ENCODE data around the gene BOD1L2. TPM values are rescaled to one million over a fixed set of nuclear protein-coding genes. Genes with fewer than 3 reads are reported as not detected.

The BOD1L2 gene
- total and polyA plus RNA-seq, 2 donors (not counting 3 experiments of a cell fraction or from before 2014, with no cell fraction given), result not detected

DNA sequence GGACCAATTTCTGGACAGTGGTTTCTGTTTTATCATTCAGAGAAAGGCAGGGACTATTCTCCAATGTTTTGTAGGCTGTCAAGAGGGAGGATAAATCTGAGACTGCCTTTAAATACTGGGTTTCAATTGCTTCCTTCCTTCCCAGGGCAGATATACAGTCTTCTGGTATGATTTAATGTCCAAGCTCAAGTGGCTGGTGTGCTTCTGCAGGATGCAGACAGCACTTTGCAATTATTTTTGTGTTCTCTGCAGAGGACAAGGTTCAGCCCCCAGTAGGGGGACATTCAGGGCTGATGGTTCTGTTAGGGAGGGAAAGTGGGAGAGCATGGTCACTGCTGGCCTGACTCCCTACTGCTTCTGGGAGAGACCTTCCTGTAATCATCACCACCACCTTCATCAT is 4.6 kb upstream of the BOD1L2 start:
- Histone ChIP-seq H3K79me2 (ENCODE audit: control insufficient read depth, insufficient read depth, low read length) (no peaks in the 10 kb centered on the region), H3K9ac (replicated peaks; ENCODE audit: extremely low read depth, insufficient read depth, low read length) (no peak overlapping the region), H4K20me1 (replicated peaks; ENCODE audit: control insufficient read depth, extremely low read depth, insufficient read depth, low read length) (no peaks in the 10 kb centered on the region), H3K27ac (ENCODE audit: insufficient read depth, low read depth, low read length) (no peak overlapping the region), H3K4me2 (ENCODE audit: insufficient read depth, low read length) (no peak overlapping the region), H2AFZ (ENCODE audit: low read depth, low read length) (no peak overlapping the region), H3K9me3 (replicated peaks; ENCODE audit: control insufficient read depth, insufficient read depth, low read length) (no peaks in the 10 kb centered on the region), H3K27me3 (ENCODE audit: control insufficient read depth in 2 of 2, insufficient read depth in 2 of 2, low read length in 2 of 2) (no peaks in the 10 kb centered on the region), H3K36me3 (ENCODE audit: control insufficient read depth in 2 of 2, extremely low read depth in 1 of 2, insufficient read depth in 2 of 2, low read length in 2 of 2) (no peaks in the 10 kb centered on the region), H3K9me1 (replicated peaks; ENCODE audit: control insufficient read depth, extremely low read depth, insufficient read depth, low read length) (no peaks in the 10 kb centered on the region), H3K4me1 (ENCODE audit: control insufficient read depth, extremely low read depth, insufficient read depth, low read length) (no peaks in the 10 kb centered on the region), H3K4me3 (replicated peaks in 1 of 3; ENCODE audit: insufficient read depth in 1 of 3, low read depth in 1 of 3, low read length in 3 of 3) (no peak overlapping the region)
- dilution Hi-C loops (cut with MboI; ENCODE audit: extremely low pct_ligation_motif_present, low sequenced_read_pairs) (loop anchor here (25.0 kb wide), 1 partner anchor 145 kb away; no protein-coding TSS in a partner anchor), intact Hi-C loops (cut with micrococcal nuclease) (no loop called here)
- no TSS peak for BruUV-seq (replicated peaks)
- no peak for FAIRE-seq
- ChIA-PET POLR2A (no interaction called here), CTCF (no interaction called here)
- TF ChIP-seq POLR2A (IDR thresholded peaks at IDR 0.05; ENCODE audit: low read depth, low read length), result no peak
- no peak for TF ChIP-seq MYC (IDR thresholded peaks at IDR 0.05; ENCODE audit: low read depth, low read length)
- TF ChIP-seq FOS (IDR thresholded peaks at IDR 0.05; ENCODE audit: borderline replicate concordance, insufficient read depth, low read length), result no peak
- TF ChIP-seq JUN (IDR thresholded peaks at IDR 0.05; ENCODE audit: borderline replicate concordance, insufficient read depth, insufficient read length, low read depth), result no peak
- TF ChIP-seq, protein P1, sequence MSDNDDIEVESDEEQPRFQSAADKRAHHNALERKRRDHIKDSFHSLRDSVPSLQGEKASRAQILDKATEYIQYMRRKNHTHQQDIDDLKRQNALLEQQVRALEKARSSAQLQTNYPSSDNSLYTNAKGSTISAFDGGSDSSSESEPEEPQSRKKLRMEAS (IDR thresholded peaks at IDR 0.05; ENCODE audit: insufficient read depth, insufficient read length), result no peak
- TF ChIP-seq, protein P2, sequence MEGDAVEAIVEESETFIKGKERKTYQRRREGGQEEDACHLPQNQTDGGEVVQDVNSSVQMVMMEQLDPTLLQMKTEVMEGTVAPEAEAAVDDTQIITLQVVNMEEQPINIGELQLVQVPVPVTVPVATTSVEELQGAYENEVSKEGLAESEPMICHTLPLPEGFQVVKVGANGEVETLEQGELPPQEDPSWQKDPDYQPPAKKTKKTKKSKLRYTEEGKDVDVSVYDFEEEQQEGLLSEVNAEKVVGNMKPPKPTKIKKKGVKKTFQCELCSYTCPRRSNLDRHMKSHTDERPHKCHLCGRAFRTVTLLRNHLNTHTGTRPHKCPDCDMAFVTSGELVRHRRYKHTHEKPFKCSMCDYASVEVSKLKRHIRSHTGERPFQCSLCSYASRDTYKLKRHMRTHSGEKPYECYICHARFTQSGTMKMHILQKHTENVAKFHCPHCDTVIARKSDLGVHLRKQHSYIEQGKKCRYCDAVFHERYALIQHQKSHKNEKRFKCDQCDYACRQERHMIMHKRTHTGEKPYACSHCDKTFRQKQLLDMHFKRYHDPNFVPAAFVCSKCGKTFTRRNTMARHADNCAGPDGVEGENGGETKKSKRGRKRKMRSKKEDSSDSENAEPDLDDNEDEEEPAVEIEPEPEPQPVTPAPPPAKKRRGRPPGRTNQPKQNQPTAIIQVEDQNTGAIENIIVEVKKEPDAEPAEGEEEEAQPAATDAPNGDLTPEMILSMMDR (IDR thresholded peaks at IDR 0.05; ENCODE audit: extremely low read depth in 1 of 2, insufficient read depth in 1 of 2, low read depth in 1 of 2, low read length in 2 of 2), result no peak
- TF ChIP-seq EZH2 (IDR thresholded peaks at IDR 0.05; ENCODE audit: borderline replicate concordance, low read depth, low read length, severe bottlenecking), result no peak
- TF ChIP-seq POLR2AphosphoS5 (IDR thresholded peaks at IDR 0.05; ENCODE audit: insufficient read depth, low read depth, low read length), result no peak
- no peak for TF ChIP-seq GATA2 (IDR thresholded peaks at IDR 0.05; ENCODE audit: insufficient read depth, insufficient read length, low read depth, low read length)
- no peak for DNase-seq (ENCODE audit: low read depth, low spot score)
